Aorta (tissue), 5 donors: ENCODE data around the gene PSMD7. TPM values are rescaled to one million over a fixed set of nuclear protein-coding genes. Genes with fewer than 3 reads are reported as not detected.
"Not testable (repeated sequence)": the region's sequence is repeated elsewhere in the genome, so short reads cannot be mapped to it uniquely, and the experiment has no call there.

Experiments used
- ATAC-seq: fragments of 200-7000 bp; cut with Tn5 transposase; one replicate; pipeline ENCODE4 v1.9.1; 2022; ENCODE audit warnings: moderate library complexity; ENCODE audit not compliant: low FRiP score
- DNase-seq, 2 donors: peaks; one replicate each; pipeline ENCODE4 v3.0.0-alpha.2; 2020
- H3K27ac ChIP-seq, 2 donors: one replicate each; pipeline ENCODE4 v1.5.1; 2013; ENCODE audit warnings: low read length in 2 of 2, mild to moderate bottlenecking in 2 of 2, moderate library complexity in 2 of 2, control low read depth in 1 of 2, inconsistent platforms in 1 of 2, low read depth in 1 of 2
- H3K27me3 ChIP-seq, 2 donors: one replicate each; pipeline ENCODE4 v1.6.1; 2013; ENCODE audit warnings: control low read depth in 1 of 2, low read length in 1 of 2, mild to moderate bottlenecking in 1 of 2, moderate library complexity in 1 of 2; ENCODE audit not compliant: insufficient read depth in 2 of 2, control insufficient read depth in 1 of 2
- H3K36me3 ChIP-seq, 2 donors: one replicate each; pipeline ENCODE4 v1.6.1; 2013; ENCODE audit warnings: control low read depth in 1 of 2, low read length in 1 of 2, mild to moderate bottlenecking in 1 of 2; ENCODE audit not compliant: insufficient read depth in 2 of 2, control insufficient read depth in 1 of 2
- H3K4me1 ChIP-seq, 2 donors: one replicate each; pipeline ENCODE4 v1.6.1; 2013; ENCODE audit warnings: low read length in 2 of 2, control low read depth in 1 of 2, mild to moderate bottlenecking in 1 of 2, moderate library complexity in 1 of 2; ENCODE audit not compliant: insufficient read depth in 2 of 2, control insufficient read depth in 1 of 2
- H3K4me3 ChIP-seq, 2 donors: one replicate each; pipeline ENCODE4 v1.5.1; 2013; ENCODE audit warnings: low read length in 2 of 2, control low read depth in 1 of 2, mild to moderate bottlenecking in 1 of 2
- H3K9me3 ChIP-seq: one replicate; pipeline ENCODE4 v1.6.1; 2013; ENCODE audit warnings: mild to moderate bottlenecking, low read length; ENCODE audit not compliant: control insufficient read depth
- WGBS, 2 donors: extraction: QIAGEN DNeasy Blood & Tissue Kit; methylation state at CpG; one replicate each; pipeline ENCODE4 v1.1.7; 2013; 5-methylcytosine and 5-hydroxymethylcytosine counted together
- intact Hi-C, 2 donors: fragments of 100-400 bp; cut with DNase I; formaldehyde crosslinking; loops; one replicate each; pipeline versions ENCODE4 v1.14.2 to v1.15.0; 2022
- polyA plus RNA-seq, 2 donors: library from polyadenylated mRNA; stranded (reverse); fragments of 200-250 nt; gene quantifications; one replicate each; pipeline ENCODE4 v1.2.3, GENCODE V29; 2013
- total RNA-seq, 2 donors: library from RNA; stranded (reverse); fragmentation: NEBNext Ultra II Directional; extraction: Animal tissue kit (Norgen Biotek cat#: 25700); gene quantifications; one replicate each; pipeline ENCODE4 v1.2.1, GENCODE V29; 2021
- donor health status: healthy with polysubstance abuse.
- donor health status: Bipolar disorder and iron deficiency.
- donor health status: DM: no; HTN: no; CAD: no.
- donor health status: DM: no; HTN: no; CAD: no.
- donor health status: DM: yes; HTN: yes; CAD: no.

Gene PSMD7
- total and polyA plus RNA-seq, 4 donors: 58.8 to 83.1 (median 70.6) TPM

DNA sequence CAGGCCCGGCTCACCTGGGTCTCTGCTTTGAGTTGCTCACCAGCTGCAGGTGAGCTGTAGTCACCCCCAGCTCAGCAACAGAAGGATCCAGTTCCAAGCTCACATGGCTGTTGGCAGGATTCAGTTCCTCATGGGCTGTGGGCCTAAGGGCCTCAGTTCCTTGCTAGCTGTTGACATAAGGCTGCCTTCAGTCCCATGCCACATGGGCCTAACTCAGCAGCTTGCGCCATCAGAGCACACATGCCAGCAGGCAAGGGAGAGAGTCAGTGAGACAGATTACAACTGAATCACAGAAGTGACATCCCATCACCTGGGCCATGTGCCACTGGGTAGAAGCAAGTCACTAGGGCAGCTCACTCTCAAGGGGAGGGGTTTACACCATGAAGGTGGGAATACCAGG lies 24.7 kb downstream of the PSMD7 start:
- peak; percentile 8 for ATAC-seq

DNA sequence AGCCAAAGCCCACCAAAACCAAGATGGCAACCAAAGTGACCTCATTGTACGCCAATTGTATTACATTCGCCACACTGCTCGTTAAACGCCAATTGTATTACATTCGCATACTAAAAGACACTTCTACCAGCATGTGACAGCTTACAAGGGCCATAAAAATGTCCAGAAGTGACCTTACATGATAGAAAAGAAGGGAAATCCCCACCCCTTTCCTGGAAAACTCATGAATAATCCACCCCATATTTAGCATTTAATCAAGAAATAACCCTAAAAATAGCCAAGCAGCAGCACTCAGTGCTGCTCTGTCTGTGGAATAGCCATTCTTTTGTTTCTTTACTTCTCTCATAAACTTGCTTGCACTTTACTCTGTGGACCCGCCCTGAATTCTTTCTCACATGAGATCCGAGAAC lies 25.7 kb downstream of the PSMD7 start:
- no peak overlapping the region for H3K4me3 ChIP-seq
- H3K27me3 ChIP-seq: no peaks in the 10 kb centered on the region
- H3K36me3 ChIP-seq: peaks cover 0 to 2% of the 10 kb centered on the region in 2 donors
- H3K27ac ChIP-seq: no peak overlapping the region
- H3K9me3 ChIP-seq: no peaks in the 10 kb centered on the region
- no peak for ATAC-seq
- no peaks in the 10 kb centered on the region for H3K4me1 ChIP-seq
- intact Hi-C loops: no loop called here
- no peak for DNase-seq
- WGBS, 2 donors: 81 to 82% methylated on average over 7 of the region's 7 CpGs

More for the DNA sequence above, 24.7 kb downstream of the PSMD7 start:
- Histone ChIP-seq H3K27me3 (no peaks in the 10 kb centered on the region), H3K36me3 (peaks cover 0 to 2% of the 10 kb centered on the region in 2 donors), H3K4me3 (no peak overlapping the region), H3K9me3 (no peaks in the 10 kb centered on the region), H3K4me1 (no peaks in the 10 kb centered on the region), H3K27ac (no peak overlapping the region)
- intact Hi-C loops: no loop called here
- 45 to 47% methylated on average over 2 of the region's 2 CpGs for WGBS, 2 donors
- peak in 1 of 2 donors; percentile 64 for DNase-seq

DNA sequence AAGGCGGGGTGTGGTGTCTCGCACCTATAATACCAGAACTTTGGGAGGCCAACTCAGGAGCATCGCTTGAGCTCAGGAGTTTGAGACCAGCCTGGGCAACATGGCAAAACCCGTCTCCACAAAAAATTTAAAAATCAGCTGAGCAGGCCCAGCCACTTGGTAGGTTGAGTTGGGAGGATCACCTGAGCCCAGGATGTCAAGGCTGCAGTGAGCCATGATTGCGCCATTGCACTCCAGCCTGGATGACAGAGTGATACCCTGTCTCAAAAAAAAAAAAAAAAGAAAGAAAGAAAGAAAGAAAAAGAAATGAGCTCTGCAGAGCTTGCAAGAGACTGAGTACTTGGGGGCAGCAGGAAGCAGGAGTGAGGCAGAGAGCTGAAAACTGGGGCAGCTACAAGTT lies 28.2 kb downstream of the PSMD7 start:
- intact Hi-C loops, H3K27me3 ChIP-seq, H3K4me3 ChIP-seq, H3K27ac ChIP-seq, H3K36me3 ChIP-seq, ATAC-seq, H3K4me1 ChIP-seq, H3K9me3 ChIP-seq, DNase-seq: not testable (repeated sequence)
- WGBS, 2 donors: 90 to 97% methylated on average over 5 of the region's 5 CpGs

DNA sequence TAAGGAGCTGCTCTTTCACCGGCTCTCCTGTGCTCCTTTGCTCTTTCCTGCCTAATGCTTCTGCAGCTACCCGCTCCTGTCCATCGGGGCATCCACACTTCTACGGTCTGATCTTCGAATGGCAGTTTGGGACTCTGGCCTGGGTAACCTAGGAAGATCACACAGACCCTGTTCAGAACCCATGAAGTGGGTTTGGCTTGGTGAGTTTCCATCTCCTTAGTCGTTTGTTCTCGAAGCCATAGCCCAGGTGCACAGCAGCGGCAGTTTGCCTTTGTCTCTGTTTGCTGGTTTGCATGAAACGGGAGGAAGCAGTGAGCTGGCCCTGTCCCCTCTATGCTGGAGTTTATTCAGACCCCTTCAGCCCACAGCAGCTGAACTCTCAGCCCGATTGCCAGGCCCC lies 29.0 kb downstream of the PSMD7 start:
- H3K9me3 ChIP-seq: no peaks in the 10 kb centered on the region
- ATAC-seq: no peak
- H3K4me3 ChIP-seq: no peak overlapping the region
- WGBS, 2 donors: 88 to 92% methylated on average over 10 of the region's 10 CpGs
- H3K4me1 ChIP-seq: no peaks in the 10 kb centered on the region
- intact Hi-C loops: no loop called here
- DNase-seq: no peak
- H3K36me3 ChIP-seq: peaks cover 0 to 2% of the 10 kb centered on the region in 2 donors
- H3K27ac ChIP-seq: no peak overlapping the region
- H3K27me3 ChIP-seq: no peaks in the 10 kb centered on the region

DNA sequence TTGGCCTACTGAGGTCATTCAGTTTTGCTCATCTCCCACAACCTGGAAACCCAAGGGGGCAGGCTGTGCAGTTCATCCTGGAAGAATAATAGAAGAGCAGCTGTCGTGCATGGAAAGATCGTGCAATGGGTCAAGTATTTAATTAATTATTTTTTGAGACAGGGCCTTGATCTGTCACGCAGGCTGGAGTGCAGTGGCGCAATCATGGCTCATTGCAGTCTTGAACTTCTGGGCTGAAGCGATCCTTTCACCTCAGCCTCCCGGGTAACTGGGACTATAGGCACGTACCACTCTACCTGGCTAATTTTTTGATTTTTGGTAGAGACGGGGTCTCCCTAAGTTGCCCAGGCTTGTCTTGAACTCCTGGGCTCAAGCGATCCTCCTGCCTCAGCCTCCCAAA lies 31.7 kb downstream of the PSMD7 start:
- H3K4me3 ChIP-seq, intact Hi-C loops: not testable (repeated sequence)

DNA sequence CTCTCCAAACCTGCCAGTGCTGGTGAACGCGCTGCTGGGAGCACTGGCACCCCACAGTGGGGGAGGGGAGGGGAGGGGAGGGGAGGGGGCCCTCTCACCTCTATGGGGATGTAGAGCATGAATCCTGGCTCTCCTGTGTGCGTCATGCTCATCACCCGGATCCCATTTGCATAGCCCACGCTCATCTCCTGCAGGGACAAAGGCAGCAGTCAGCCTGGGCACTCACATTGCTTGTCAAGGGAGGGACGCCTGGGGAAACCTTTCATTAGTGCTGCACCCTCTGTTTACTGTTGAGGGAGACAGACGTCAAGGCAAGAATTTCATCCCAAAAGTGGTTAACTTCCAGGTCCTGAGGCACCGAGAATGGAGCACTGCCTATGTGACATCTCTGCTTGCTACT lies 35.9 kb downstream of the PSMD7 start:
- DNase-seq, H3K36me3 ChIP-seq, intact Hi-C loops, H3K4me3 ChIP-seq, H3K4me1 ChIP-seq, ATAC-seq, H3K27ac ChIP-seq, H3K9me3 ChIP-seq, H3K27me3 ChIP-seq: not testable (repeated sequence)
- WGBS, 2 donors: 81 to 85% methylated on average over 8 of the region's 8 CpGs

More for the DNA sequence above, 31.7 kb downstream of the PSMD7 start:
- H3K27me3 ChIP-seq, H3K27ac ChIP-seq, ATAC-seq, H3K4me1 ChIP-seq, H3K9me3 ChIP-seq, DNase-seq, H3K36me3 ChIP-seq: not testable (repeated sequence)
- WGBS, 2 donors: 95 to 96% methylated on average over 8 to 9 of the region's 9 CpGs

DNA sequence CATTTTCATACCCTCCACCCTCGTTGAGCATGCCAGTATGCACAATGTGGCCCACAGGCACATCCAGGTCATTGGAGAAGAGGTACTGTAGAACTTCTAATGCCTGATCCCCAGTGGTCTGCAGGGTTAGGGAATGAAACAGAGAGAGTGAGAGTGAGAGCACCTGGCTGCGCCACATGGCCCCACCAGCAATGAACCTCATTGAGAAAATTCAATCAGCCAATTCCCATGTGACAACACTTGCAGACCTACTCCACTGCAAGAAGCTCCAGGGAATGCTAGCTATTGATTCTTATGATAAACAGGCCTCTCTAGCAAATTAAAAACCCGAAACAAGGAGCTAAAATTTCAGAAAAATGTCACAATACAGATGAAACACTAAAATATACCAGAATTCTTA lies 40.9 kb downstream of the PSMD7 start:
- H3K4me3 ChIP-seq, DNase-seq, H3K4me1 ChIP-seq, H3K9me3 ChIP-seq, H3K27ac ChIP-seq, H3K27me3 ChIP-seq, ATAC-seq, intact Hi-C loops, H3K36me3 ChIP-seq: not testable (repeated sequence)
- WGBS, 2 donors: 93 to 100% methylated on average over 2 to 3 of the region's 3 CpGs

DNA sequence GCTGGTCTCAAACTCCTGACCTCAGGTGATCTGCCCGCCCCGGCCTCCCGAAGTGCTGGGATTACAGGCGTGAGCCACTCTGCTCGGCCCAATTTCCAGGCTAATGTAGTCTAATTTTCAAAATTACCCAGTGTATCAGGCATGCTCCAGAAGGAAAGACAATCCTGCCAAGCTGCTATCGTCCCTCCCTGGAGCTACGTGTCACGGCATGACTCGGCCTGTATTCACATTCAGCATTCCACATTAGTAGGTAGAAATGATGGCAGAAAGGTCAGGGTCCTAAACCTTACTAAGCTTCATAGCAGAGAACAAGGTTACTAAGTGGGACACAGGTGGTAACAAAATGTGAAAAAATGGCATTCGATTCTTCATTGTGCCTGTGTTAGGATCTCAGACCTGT lies 42.6 kb downstream of the PSMD7 start:
- H3K36me3 ChIP-seq, H3K4me1 ChIP-seq, H3K9me3 ChIP-seq, DNase-seq, H3K4me3 ChIP-seq, intact Hi-C loops, ATAC-seq, H3K27me3 ChIP-seq, H3K27ac ChIP-seq: not testable (repeated sequence)
- WGBS, 2 donors: 91 to 95% methylated on average over 10 of the region's 10 CpGs

DNA sequence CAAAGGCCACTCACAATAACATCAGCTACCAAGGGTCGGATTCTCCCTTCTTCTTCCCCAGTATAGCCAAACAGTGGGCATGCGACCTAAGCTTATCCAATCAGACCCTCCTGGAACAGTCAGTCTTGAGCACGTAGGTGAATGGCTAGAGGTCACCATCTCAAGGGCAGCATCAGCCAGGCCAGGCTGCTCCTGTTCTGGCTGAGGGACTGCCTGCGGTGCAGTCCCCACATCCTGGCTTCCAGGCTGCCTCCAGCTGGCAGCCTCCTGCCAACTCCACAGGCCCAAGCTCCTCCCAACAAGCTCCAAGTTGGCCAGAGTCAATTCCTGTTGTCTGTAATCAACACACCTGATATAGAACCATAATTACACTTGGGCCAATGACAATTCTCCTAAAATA lies 56.4 kb downstream of the PSMD7 start:
- H3K36me3 ChIP-seq, H3K4me1 ChIP-seq, H3K27ac ChIP-seq, ATAC-seq, H3K27me3 ChIP-seq, intact Hi-C loops, H3K9me3 ChIP-seq, DNase-seq, H3K4me3 ChIP-seq: not testable (repeated sequence)
- 69 to 77% methylated on average over 4 of the region's 4 CpGs for WGBS, 2 donors
